Caco-2 (cell line): ENCODE data around the gene CEND1. TPM values are rescaled to one million over a fixed set of nuclear protein-coding genes. Genes with fewer than 3 reads are reported as not detected.

ENCODE experiments used
- BruUV-seq: library from RNA; stranded (reverse); fragments of 400-500 nt; replicated peaks from 2 replicates; lab custom pipeline; 2021; lab: Mats Ljungman, UMichigan
- CTCF ChIA-PET: fragments of 300-600 bp; sonication (Branson Sonifier 250); formaldehyde crosslinking; loops from one replicate; lab custom pipeline; 2022; ENCODE audit warnings: antibody characterized with exemption; lab: Charles Lee
- POLR2A ChIA-PET: fragments of 300-600 bp; sonication (Branson Sonifier 250); formaldehyde crosslinking; loops from one replicate; lab custom pipeline; 2022; ENCODE audit warnings: antibody characterized with exemption; lab: Charles Lee
- DNase-seq, 2 experiments: peaks; one replicate each; pipeline versions ENCODE4 v3.0.0 to v3.0.0-alpha.2; 2020 to 2022
- H3K27me3 ChIP-seq: replicated peaks from 2 replicates; pipeline ENCODE4 v1.6.0; 2011; ENCODE audit warnings: low read length; ENCODE audit not compliant: control insufficient read depth, insufficient read depth
- H3K36me3 ChIP-seq: 2 replicates; pipeline ENCODE4 v1.5.1; 2011; ENCODE audit warnings: low read length; ENCODE audit not compliant: control insufficient read depth, insufficient read depth
- H3K4me1 ChIP-seq: fragments of 250-450 bp; sonication (Bioruptor Pico); 2 replicates; pipeline ENCODE4 v1.5.1; 2020; ENCODE audit warnings: mild to moderate bottlenecking
- H3K4me3 ChIP-seq: 2 replicates; pipeline ENCODE4 v1.5.1; 2011; ENCODE audit warnings: low read depth, mild to moderate bottlenecking, control low read depth, low read length
- H3K9me3 ChIP-seq: fragments of 250-450 bp; sonication (Bioruptor Pico); 2 replicates; pipeline ENCODE4 v1.5.1; 2020; ENCODE audit warnings: mild to moderate bottlenecking, moderate library complexity
- H3K27ac Mint-ChIP-seq: one replicate; pipeline ENCODE4 v1.8.0; 2022; ENCODE audit warnings: mixed read lengths; ENCODE audit not compliant: unreplicated experiment
- H3K27me3 Mint-ChIP-seq: one replicate; pipeline ENCODE4 v1.8.0; 2022; ENCODE audit warnings: mixed read lengths; ENCODE audit not compliant: insufficient read depth, unreplicated experiment
- H3K36me3 Mint-ChIP-seq: one replicate; pipeline ENCODE4 v1.8.0; 2022; ENCODE audit warnings: mild to moderate bottlenecking, mixed read lengths; ENCODE audit not compliant: insufficient read depth, unreplicated experiment
- H3K4me1 Mint-ChIP-seq: one replicate; pipeline ENCODE4 v1.8.0; 2022; ENCODE audit warnings: low read depth, mixed read lengths; ENCODE audit not compliant: unreplicated experiment
- H3K4me3 Mint-ChIP-seq: one replicate; pipeline ENCODE4 v1.8.0; 2022; ENCODE audit warnings: mild to moderate bottlenecking, moderate library complexity, mixed read lengths; ENCODE audit not compliant: unreplicated experiment
- H3K9me3 Mint-ChIP-seq: one replicate; pipeline ENCODE4 v1.8.0; 2022; ENCODE audit warnings: mixed read lengths; ENCODE audit not compliant: unreplicated experiment
- CTCF ChIP-seq, 2 experiments: fragments of 200-600 bp in 1 of 2; IDR thresholded peaks; 1 replicate in 1 of 2; 2 replicates in 1 of 2; pipeline versions ENCODE4 v1.5.1 to v1.8.0; 2011 to 2022; ENCODE audit warnings: antibody characterized with exemption in 1 of 2, control low read depth in 1 of 2, inconsistent platforms in 1 of 2, low read depth in 1 of 2, low read length in 1 of 2, mild to moderate bottlenecking in 1 of 2, moderate library complexity in 1 of 2; ENCODE audit not compliant: insufficient read depth in 1 of 2, severe bottlenecking in 1 of 2, unreplicated experiment in 1 of 2
- intact Hi-C: fragments of 100-400 bp; cut with micrococcal nuclease; formaldehyde crosslinking; loops from one replicate; pipeline ENCODE4 v1.10.0; 2022; ENCODE audit not compliant: unreplicated experiment
- total RNA-seq: library from RNA; stranded (reverse); gene quantifications from 2 replicates; pipeline ENCODE4 v1.2.3, GENCODE V29; 2022

The CEND1 gene
- total RNA-seq, 1 experiment from 2014 or later = not detected

DNA sequence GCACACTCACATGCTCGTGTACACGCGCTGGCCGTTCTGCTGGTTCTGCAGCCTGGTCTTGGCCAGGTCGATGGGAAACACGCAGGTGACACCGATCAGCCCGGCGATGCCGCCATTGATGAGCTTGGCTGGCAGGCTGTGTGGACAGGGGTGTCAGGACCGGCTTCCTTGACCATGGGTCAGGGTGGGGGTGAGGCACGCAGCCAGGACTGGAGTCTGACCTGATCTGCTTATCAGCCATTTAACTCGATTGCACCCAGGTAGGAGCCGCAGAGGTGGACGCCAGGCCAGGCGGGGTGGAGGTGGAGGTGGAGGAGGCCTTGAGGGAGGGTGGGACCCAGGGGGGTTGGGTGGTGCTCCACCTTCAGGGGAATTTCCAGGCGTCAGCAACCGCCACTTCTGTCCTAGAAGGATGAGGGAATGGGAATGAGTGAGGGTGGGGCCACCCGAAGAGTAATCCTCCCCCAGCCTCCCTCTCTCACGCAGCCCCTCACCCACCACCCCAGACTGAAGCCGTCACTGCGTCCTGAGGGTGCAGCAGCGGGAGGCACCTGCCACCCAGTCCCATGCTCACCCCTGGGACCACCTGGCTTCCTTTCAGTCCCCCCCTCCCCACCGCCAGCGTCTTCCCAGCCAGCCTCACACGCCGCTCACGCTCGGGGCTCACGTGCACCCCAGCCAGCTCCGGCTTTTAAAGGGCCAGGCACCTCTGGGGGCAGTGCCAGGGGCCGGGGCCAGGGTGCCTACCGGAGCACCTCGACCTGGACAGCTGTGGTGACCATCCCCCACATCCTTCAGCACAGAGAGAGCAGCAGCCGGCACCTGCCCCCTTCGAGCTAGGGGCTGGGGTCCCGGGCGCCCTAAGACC lies 5.1 kb upstream of the CEND1 start:
- Histone ChIP-seq H3K36me3 (no peaks in the 10 kb centered on the region), H3K4me3 (no peak overlapping the region), H3K9me3 (no peaks in the 10 kb centered on the region), H3K27me3 (no peaks in the 10 kb centered on the region), H3K4me1 (peaks cover 9% of the 10 kb centered on the region)
- Mint-ChIP-seq H3K27ac (no peak overlapping the region), H3K36me3 (peaks cover 17% of the 10 kb centered on the region), H3K9me3 (no peaks in the 10 kb centered on the region), H3K27me3 (no peaks in the 10 kb centered on the region), H3K4me1 (no peaks in the 10 kb centered on the region), H3K4me3 (no peak overlapping the region)
- TF ChIP-seq CTCF (IDR thresholded peaks at IDR 0.05; ENCODE audit: insufficient read depth in 1 of 2, low read depth in 1 of 2, low read length in 1 of 2, severe bottlenecking in 1 of 2, unreplicated experiment in 1 of 2) = no peak
- ChIA-PET POLR2A (no interaction called here), CTCF (no interaction called here)
- DNase-seq = no peak
- no TSS peak for BruUV-seq
- intact Hi-C loops = no loop called here

DNA sequence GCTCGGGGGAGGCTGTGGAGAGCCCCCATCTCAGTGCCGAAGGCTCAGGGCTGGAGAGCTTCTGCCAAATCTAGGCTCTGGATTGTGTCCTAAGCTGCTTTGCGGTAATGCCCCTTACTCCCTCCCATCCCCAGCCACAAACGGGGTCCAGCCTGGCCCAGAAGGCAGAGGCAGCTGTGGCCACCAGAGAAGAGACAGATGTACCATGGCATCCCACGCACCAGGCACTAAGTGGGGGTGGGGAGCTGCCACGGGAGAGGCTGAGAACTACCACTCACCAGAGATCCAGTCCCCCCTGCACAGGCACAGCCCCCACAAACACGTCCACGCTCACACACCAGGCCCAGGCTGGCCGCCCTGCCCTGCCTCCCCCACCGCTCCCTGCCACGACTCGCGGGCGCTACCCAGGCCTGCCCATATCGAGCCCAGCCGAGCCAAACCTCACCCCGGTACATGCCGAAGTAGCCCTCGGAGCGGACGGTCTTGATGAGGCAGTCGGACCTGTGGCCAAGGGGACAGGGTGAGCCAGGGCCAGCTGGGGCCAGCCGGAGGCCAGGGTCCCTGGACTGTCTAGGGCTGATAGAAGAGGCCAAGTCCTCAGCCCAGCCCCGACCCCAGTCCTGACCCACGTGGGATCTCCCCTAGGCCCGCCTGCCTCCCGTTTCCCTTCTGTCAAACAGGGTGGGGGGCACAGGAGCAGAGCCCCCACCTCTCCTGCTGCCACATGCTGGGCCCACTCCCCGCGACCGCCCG lies 4.3 kb upstream of the CEND1 start:
- H3K4me3 ChIP-seq = no peak overlapping the region
- BruUV-seq = no TSS peak
- H3K36me3 ChIP-seq = no peaks in the 10 kb centered on the region
- Mint-ChIP-seq H3K4me1 (no peaks in the 10 kb centered on the region), H3K4me3 (no peak overlapping the region), H3K36me3 (peaks cover 17% of the 10 kb centered on the region), H3K27me3 (no peaks in the 10 kb centered on the region), H3K9me3 (no peaks in the 10 kb centered on the region), H3K27ac (no peak overlapping the region)
- POLR2A ChIA-PET = interaction anchor here (0.5 to 1.5 kb wide), 2 partner anchors 16 to 25 kb away, joined by 5 to 8 read pairs; partner anchors contain the start of gene PNPLA2
- H3K27me3 ChIP-seq = no peaks in the 10 kb centered on the region
- no peak for TF ChIP-seq CTCF (IDR thresholded peaks at IDR 0.05; ENCODE audit: insufficient read depth in 1 of 2, low read depth in 1 of 2, low read length in 1 of 2, severe bottlenecking in 1 of 2, unreplicated experiment in 1 of 2)
- intact Hi-C loops = no loop called here
- DNase-seq = no peak
- CTCF ChIA-PET = no interaction called here
- no peaks in the 10 kb centered on the region for H3K9me3 ChIP-seq
- H3K4me1 ChIP-seq = peaks cover 9% of the 10 kb centered on the region

GRCh38 chr11:793556-793955 lies 3.7 kb upstream of the CEND1 start:
- Mint-ChIP-seq H3K4me3 (no peak overlapping the region), H3K9me3 (no peaks in the 10 kb centered on the region), H3K36me3 (peaks cover 17% of the 10 kb centered on the region), H3K27me3 (no peaks in the 10 kb centered on the region), H3K27ac (no peak overlapping the region), H3K4me1 (no peaks in the 10 kb centered on the region)
- Histone ChIP-seq H3K4me3 (no peak overlapping the region), H3K9me3 (no peaks in the 10 kb centered on the region), H3K4me1 (peaks cover 9% of the 10 kb centered on the region), H3K36me3 (no peaks in the 10 kb centered on the region), H3K27me3 (no peaks in the 10 kb centered on the region)
- intact Hi-C loops = no loop called here
- ChIA-PET POLR2A (interaction anchor here (0.5 to 1.5 kb wide), 2 partner anchors 15 to 26 kb away, joined by 5 to 8 read pairs; partner anchors contain the start of gene PNPLA2), CTCF (no interaction called here)
- no TSS peak for BruUV-seq
- TF ChIP-seq CTCF (IDR thresholded peaks at IDR 0.05; ENCODE audit: insufficient read depth in 1 of 2, low read depth in 1 of 2, low read length in 1 of 2, severe bottlenecking in 1 of 2, unreplicated experiment in 1 of 2) = no peak
- no peak for DNase-seq
